GM10248 (cell line): ENCODE measurements around the gene MEX3A.

Source experiments
- CTCF ChIA-PET: fragments of 300-600 bp; sonication (Branson Sonifier 250); formaldehyde crosslinking; extraction: SDS; loops from one replicate; lab custom pipeline; 2021; ENCODE audit warnings: antibody characterized with exemption; lab: Yijun Ruan, JAX
- POLR2A ChIA-PET: fragments of 350-650 bp; sonication (Branson Sonifier 250); formaldehyde crosslinking; extraction: SDS; loops from one replicate; lab custom pipeline; 2020; ENCODE audit warnings: antibody characterized with exemption; lab: Yijun Ruan, JAX
- DNase-seq: peaks from one replicate; pipeline ENCODE4 v3.0.0; 2012; ENCODE audit errors: extremely low spot score
- CTCF ChIP-seq: IDR thresholded peaks from 2 replicates; pipeline ENCODE4 v1.5.1; 2012; ENCODE audit warnings: mild to moderate bottlenecking, low read depth; ENCODE audit errors: extremely low read depth, missing control alignments, control extremely low read depth

The MEX3A gene

GRCh38 chr1:156103521-156103947, 21.3 kb upstream of the MEX3A start:
- DNase-seq: no peak
- POLR2A ChIA-PET: interaction anchor here (0.6 to 13.4 kb wide), 2 partner anchors 18 to 422 kb away, joined by 6 to 266 read pairs; partner anchors contain the start of gene LMNA
- CTCF ChIA-PET: interaction anchor here (0.9 to 29.1 kb wide), 4 partner anchors 6 to 21 kb away, joined by 3 to 1172 read pairs (median 50); partner anchors contain the start of gene LMNA

GRCh38 chr1:156102633-156103511, 20.6 kb upstream of the MEX3A start:
- no peak for TF ChIP-seq CTCF
- no peak for DNase-seq
- CTCF ChIA-PET: interaction anchor here (0.9 to 29.1 kb wide), 4 partner anchors 8 to 122 kb away, joined by 3 to 1172 read pairs (median 8); partner anchors contain the start of gene LMNA
- POLR2A ChIA-PET: interaction anchor here (0.6 to 13.4 kb wide), 3 partner anchors 19 to 180 kb away, joined by 3 to 266 read pairs (median 6); partner anchors contain the start of genes LMNA and SMG5

More at GRCh38 chr1:156103521-156103947, 21.3 kb upstream of the MEX3A start:
- TF ChIP-seq CTCF: no peak

GRCh38 chr1:156101880-156102279, 19.6 kb upstream of the MEX3A start:
- ChIA-PET POLR2A (interaction anchor here (13.4 kb wide), 1 partner anchor 20 kb away, joined by 266 read pairs; the partner anchor contains the start of gene LMNA), CTCF (interaction anchor here (1.5 to 29.1 kb wide), 3 partner anchors 10 to 123 kb away, joined by 6 to 1172 read pairs (median 9); partner anchors contain the start of gene LMNA)
- no peak for TF ChIP-seq CTCF
- no peak for DNase-seq

- DNase-seq: no peak
- ChIA-PET POLR2A (interaction anchor here (13.4 kb wide), 1 partner anchor 22 kb away, joined by 266 read pairs; the partner anchor contains the start of gene LMNA), CTCF (interaction anchor here (0.8 to 29.1 kb wide), 6 partner anchors 10 to 211 kb away, joined by 3 to 1172 read pairs (median 12); partner anchors contain the start of gene LMNA)
- TF ChIP-seq CTCF: no peak
These were observed 18.1 kb upstream of the MEX3A start for GRCh38 chr1:156100205-156100995.

- no peak for TF ChIP-seq CTCF
- ChIA-PET POLR2A (interaction anchor here (13.4 kb wide), 1 partner anchor 23 kb away, joined by 266 read pairs; the partner anchor contains the start of gene LMNA), CTCF (interaction anchor here (1.1 to 29.1 kb wide), 8 partner anchors 8 to 219 kb away, joined by 3 to 1172 read pairs (median 12); partner anchors contain the start of gene LMNA)
These were observed 17.0 kb upstream of the MEX3A start for GRCh38 chr1:156099282-156099681.

GRCh38 chr1:156098784-156099183, 16.5 kb upstream of the MEX3A start:
- no peak for TF ChIP-seq CTCF
- CTCF ChIA-PET: interaction anchor here (1.1 to 29.1 kb wide), 8 partner anchors 8 to 220 kb away, joined by 3 to 1172 read pairs (median 12); partner anchors contain the start of gene LMNA
- DNase-seq: no peak
- POLR2A ChIA-PET: interaction anchor here (13.4 kb wide), 1 partner anchor 23 kb away, joined by 266 read pairs; the partner anchor contains the start of gene LMNA

More at GRCh38 chr1:156099282-156099681, 17.0 kb upstream of the MEX3A start:
- DNase-seq: no peak
